RWPE2 (cell line): ENCODE measurements around the gene AGBL4.

ENCODE experiments used
- ATAC-seq: fragments of 200-7000 bp; cut with Tn5 transposase; 3 replicates; pipeline ENCODE4 v1.9.1; 2021; ENCODE audit warnings: low read depth
- DNase-seq: peaks from one replicate; pipeline ENCODE4 v3.0.0-alpha.2; 2020; ENCODE audit warnings: low spot score
- H3K27ac ChIP-seq: fragments of 450-650 bp; 2 replicates; pipeline ENCODE4 v1.5.1; 2017; ENCODE audit warnings: mild to moderate bottlenecking; ENCODE audit not compliant: poor library complexity, severe bottlenecking
- H3K27me3 ChIP-seq: fragments of 250-450 bp; sonication (Bioruptor Pico); 2 replicates; pipeline ENCODE4 v1.5.1; 2021; ENCODE audit warnings: mild to moderate bottlenecking, moderate library complexity; ENCODE audit not compliant: insufficient read depth, poor library complexity, severe bottlenecking
- H3K36me3 ChIP-seq: fragments of 250-450 bp; sonication (Bioruptor Pico); 2 replicates; pipeline ENCODE4 v1.5.1; 2020; ENCODE audit warnings: low read depth, mild to moderate bottlenecking, moderate library complexity
- H3K4me1 ChIP-seq: fragments of 250-450 bp; sonication (Bioruptor Pico); 2 replicates; pipeline ENCODE4 v1.5.1; 2021; ENCODE audit warnings: mild to moderate bottlenecking, moderate library complexity; ENCODE audit not compliant: insufficient read depth, poor library complexity, severe bottlenecking
- H3K4me3 ChIP-seq: fragments of 250-450 bp; sonication (Bioruptor Pico); 2 replicates; pipeline ENCODE4 v1.5.1; 2021; ENCODE audit warnings: mild to moderate bottlenecking, moderate library complexity; ENCODE audit not compliant: severe bottlenecking
- H3K9me3 ChIP-seq: fragments of 250-450 bp; sonication (Bioruptor Pico); 2 replicates; pipeline ENCODE4 v1.5.1; 2021; ENCODE audit warnings: mild to moderate bottlenecking, moderate library complexity; ENCODE audit not compliant: severe bottlenecking
- CTCF ChIP-seq: fragments of 450-650 bp; IDR thresholded peaks from one replicate; pipeline ENCODE4 v1.5.1; 2017; ENCODE audit warnings: mild to moderate bottlenecking, moderate library complexity; ENCODE audit not compliant: poor library complexity, severe bottlenecking

Gene AGBL4

GRCh38 chr1:49686107-49686506 is 337.6 kb downstream of the AGBL4 start:
- no peak for TF ChIP-seq CTCF

GRCh38 chr1:49677706-49678105 is 346.0 kb downstream of the AGBL4 start:
- DNase-seq = no peak
- H3K27ac ChIP-seq = no peak overlapping the region
- no peak for ATAC-seq
- H3K36me3 ChIP-seq = no peaks in the 10 kb centered on the region
- H3K4me3 ChIP-seq = no peak overlapping the region
- TF ChIP-seq CTCF = no peak
- H3K4me1 ChIP-seq = no peaks in the 10 kb centered on the region
- no peaks in the 10 kb centered on the region for H3K27me3 ChIP-seq
- H3K9me3 ChIP-seq = no peaks in the 10 kb centered on the region

More at GRCh38 chr1:49686107-49686506, 337.6 kb downstream of the AGBL4 start:
- no peaks in the 10 kb centered on the region for H3K9me3 ChIP-seq
- ATAC-seq (no peak), DNase-seq (no peak)
- no peak overlapping the region for H3K27ac ChIP-seq
- no peak overlapping the region for H3K4me3 ChIP-seq
- H3K27me3 ChIP-seq = no peaks in the 10 kb centered on the region
- H3K36me3 ChIP-seq = no peaks in the 10 kb centered on the region
- H3K4me1 ChIP-seq = no peaks in the 10 kb centered on the region

GRCh38 chr1:49651136-49651535 is 372.6 kb downstream of the AGBL4 start:
- no peak for ATAC-seq
- Histone ChIP-seq H3K4me3 (no peak overlapping the region), H3K4me1 (no peaks in the 10 kb centered on the region), H3K27ac (no peak overlapping the region), H3K9me3 (no peaks in the 10 kb centered on the region), H3K36me3 (no peaks in the 10 kb centered on the region), H3K27me3 (no peaks in the 10 kb centered on the region)
- no peak for TF ChIP-seq CTCF
- no peak for DNase-seq

- Histone ChIP-seq H3K36me3 (no peaks in the 10 kb centered on the region), H3K4me3 (no peak overlapping the region), H3K27me3 (no peaks in the 10 kb centered on the region), H3K9me3 (peaks cover under 1% of the 10 kb centered on the region), H3K4me1 (no peaks in the 10 kb centered on the region), H3K27ac (no peak overlapping the region)
- no peak for DNase-seq
- ATAC-seq = no peak
- TF ChIP-seq CTCF = peak; percentile 9
Observed at GRCh38 chr1:49630156-49630555, 393.6 kb downstream of the AGBL4 start.

GRCh38 chr1:49627781-49628180 is 396.0 kb downstream of the AGBL4 start:
- H3K27ac ChIP-seq = no peak overlapping the region
- H3K9me3 ChIP-seq = peaks cover 3% of the 10 kb centered on the region
- H3K27me3 ChIP-seq = no peaks in the 10 kb centered on the region
- no peaks in the 10 kb centered on the region for H3K4me1 ChIP-seq
- no peak for ATAC-seq
- DNase-seq = no peak
- no peak for TF ChIP-seq CTCF
- no peaks in the 10 kb centered on the region for H3K36me3 ChIP-seq
- H3K4me3 ChIP-seq = no peak overlapping the region
